GM12878 (cell line): ENCODE measurements around the gene MPC1.

Experiments used
- CREB1 ChIP-seq: IDR thresholded peaks from 2 replicates; pipeline ENCODE4 v1.6.1; 2012; ENCODE audit warnings: low read depth, mild to moderate bottlenecking, inconsistent platforms
- CTCF ChIP-seq, 3 experiments: IDR thresholded peaks in 2 of 3; conservative IDR thresholded peaks in 1 of 3; 2 replicates each; pipeline ENCODE4 v1.5.1; 2011; ENCODE audit warnings: low read depth in 3 of 3, low read length in 3 of 3, mild to moderate bottlenecking in 3 of 3, control low read depth in 2 of 3, moderate library complexity in 2 of 3, inconsistent platforms in 1 of 3, mixed read lengths in 1 of 3; ENCODE audit not compliant: control insufficient read depth in 2 of 3, insufficient read depth in 1 of 3; ENCODE audit errors: extremely low read depth in 1 of 3
- EP300 ChIP-seq, 2 experiments: fragments of 150-350 bp in 1 of 2; IDR thresholded peaks; 2 replicates each; pipeline ENCODE4 v1.6.1; 2011 to 2012; ENCODE audit warnings: low read depth in 2 of 2, low read length in 2 of 2, borderline replicate concordance in 1 of 2, improper control_type of control experiment in 1 of 2, inconsistent platforms in 1 of 2; ENCODE audit not compliant: control insufficient read depth in 1 of 2

- TF ChIP-seq CTCF (IDR thresholded peaks at IDR 0.05 in 2 of 3, conservative IDR thresholded peaks at IDR 0.05 in 1 of 3; ENCODE audit: control insufficient read depth in 2 of 3, extremely low read depth in 1 of 3, insufficient read depth in 1 of 3, low read depth in 3 of 3, low read length in 3 of 3), result no peak
- TF ChIP-seq EP300 (IDR thresholded peaks at IDR 0.05; ENCODE audit: borderline replicate concordance in 1 of 2, control insufficient read depth in 1 of 2, low read depth in 2 of 2, low read length in 2 of 2), result no peak
- no peak for TF ChIP-seq CREB1
Measured at GRCh38 chr6:166365806-166366205, 16.9 kb downstream of the MPC1 start.
